Epithelial cell of prostate (primary cell): ENCODE results near the gene CLPTM1.

Experiments
- DNase-seq: peaks from one replicate; pipeline ENCODE4 v3.0.0-alpha.2; 2011; ENCODE audit warnings: low read depth, low spot score
- H3K27ac ChIP-seq: fragments of 450-650 bp; 2 replicates; pipeline ENCODE4 v1.5.1; 2017; ENCODE audit warnings: mild to moderate bottlenecking

CLPTM1 gene

GRCh38 chr19:44931541-44931940 lies 23.6 kb upstream of the CLPTM1 start:
- no peak overlapping the region for H3K27ac ChIP-seq
- DNase-seq = no peak

- no peak for DNase-seq
- H3K27ac ChIP-seq = no peak overlapping the region
Measured at GRCh38 chr19:44939668-44940067, 15.5 kb upstream of the CLPTM1 start.

- no peak for DNase-seq
- H3K27ac ChIP-seq = no peak within 1 kb of the TSS
Measured at GRCh38 chr19:44942067-44942571, 13.1 kb upstream of the CLPTM1 start, which contains the start of gene APOC4. APOC4 (plus strand) TSS chr19:44942237; CDS start chr19:44942278, 41 bp downstream.

GRCh38 chr19:44943801-44944249 lies 11.4 kb upstream of the CLPTM1 start:
- DNase-seq = no peak
- H3K27ac ChIP-seq = no peak overlapping the region

- no peak overlapping the region for H3K27ac ChIP-seq
- DNase-seq = no peak
Measured at GRCh38 chr19:44947041-44947581, 8.1 kb upstream of the CLPTM1 start.

- DNase-seq = no peak
- H3K27ac ChIP-seq = no peak overlapping the region
Measured at GRCh38 chr19:44948237-44948636, 6.9 kb upstream of the CLPTM1 start.

GRCh38 chr19:44948763-44949374 lies 6.3 kb upstream of the CLPTM1 start:
- no peak overlapping the region for H3K27ac ChIP-seq
- no peak for DNase-seq

- no peak for DNase-seq
- no peak overlapping the region for H3K27ac ChIP-seq
Measured at GRCh38 chr19:44949550-44949949, 5.6 kb upstream of the CLPTM1 start.

- H3K27ac ChIP-seq = no peak overlapping the region
Measured at GRCh38 chr19:44951179-44952159, 3.7 kb upstream of the CLPTM1 start.

GRCh38 chr19:44954278-44954648 lies 917 bp upstream of the CLPTM1 start:
- DNase-seq = no peak
- H3K27ac ChIP-seq = peak overlapping the region; percentile 92

More at GRCh38 chr19:44951179-44952159, 3.7 kb upstream of the CLPTM1 start:
- no peak for DNase-seq

- no peak for DNase-seq
- H3K27ac ChIP-seq = peak overlapping the region; percentile 92
Measured at GRCh38 chr19:44955505-44956439, 592 bp downstream of the CLPTM1 start.

GRCh38 chr19:44957526-44957925 lies 2.3 kb downstream of the CLPTM1 start:
- no peak for DNase-seq
- H3K27ac ChIP-seq = no peak overlapping the region

GRCh38 chr19:44958090-44958489 lies 2.9 kb downstream of the CLPTM1 start:
- H3K27ac ChIP-seq = no peak overlapping the region

GRCh38 chr19:44959691-44960090 lies 4.5 kb downstream of the CLPTM1 start:
- H3K27ac ChIP-seq = no peak overlapping the region
- DNase-seq = no peak

More at GRCh38 chr19:44958090-44958489, 2.9 kb downstream of the CLPTM1 start:
- DNase-seq = no peak

- H3K27ac ChIP-seq = no peak overlapping the region
- DNase-seq = no peak
Measured at GRCh38 chr19:44960906-44961728, 5.9 kb downstream of the CLPTM1 start.

- no peak for DNase-seq
- no peak overlapping the region for H3K27ac ChIP-seq
Measured at GRCh38 chr19:44961821-44962220, 6.6 kb downstream of the CLPTM1 start.

GRCh38 chr19:44968118-44968517 lies 12.9 kb downstream of the CLPTM1 start:
- no peak for DNase-seq

GRCh38 chr19:44968670-44969069 lies 13.5 kb downstream of the CLPTM1 start:
- H3K27ac ChIP-seq = no peak overlapping the region
- no peak for DNase-seq

More at GRCh38 chr19:44968118-44968517, 12.9 kb downstream of the CLPTM1 start:
- H3K27ac ChIP-seq = no peak overlapping the region

- DNase-seq = no peak
- H3K27ac ChIP-seq = no peak overlapping the region
Measured at GRCh38 chr19:44969437-44969836, 14.3 kb downstream of the CLPTM1 start.
